AG04449 (cell line): ENCODE data around the gene ZSCAN10.

Source experiments
- CTCF ChIA-PET: fragments of 350-600 bp; formaldehyde crosslinking; extraction: SDS; loops from one replicate; lab custom pipeline; 2021; ENCODE audit warnings: antibody characterized with exemption; lab: Yijun Ruan, JAX
- POLR2A ChIA-PET: fragments of 400-600, 350-600 bp; formaldehyde crosslinking; extraction: SDS; loops from one replicate; lab custom pipeline; 2020; ENCODE audit warnings: antibody characterized with exemption, inconsistent platforms; lab: Yijun Ruan, JAX
- DNase-seq: peaks from one replicate; pipeline ENCODE4 v3.0.0-alpha.2; 2010; ENCODE audit warnings: low read depth, low spot score
- H3K4me3 ChIP-seq: 2 replicates; pipeline ENCODE4 v1.5.1; 2011; ENCODE audit warnings: low read depth, mild to moderate bottlenecking, control low read depth, low read length
- TF ChIP-seq, protein P1 (sequence below): IDR thresholded peaks from one replicate; pipeline ENCODE4 v1.5.1; 2011; ENCODE audit warnings: mild to moderate bottlenecking, moderate library complexity, low read length, control low read depth, inconsistent platforms; ENCODE audit not compliant: insufficient read depth; ENCODE audit errors: missing control alignments

The ZSCAN10 gene

DNA sequence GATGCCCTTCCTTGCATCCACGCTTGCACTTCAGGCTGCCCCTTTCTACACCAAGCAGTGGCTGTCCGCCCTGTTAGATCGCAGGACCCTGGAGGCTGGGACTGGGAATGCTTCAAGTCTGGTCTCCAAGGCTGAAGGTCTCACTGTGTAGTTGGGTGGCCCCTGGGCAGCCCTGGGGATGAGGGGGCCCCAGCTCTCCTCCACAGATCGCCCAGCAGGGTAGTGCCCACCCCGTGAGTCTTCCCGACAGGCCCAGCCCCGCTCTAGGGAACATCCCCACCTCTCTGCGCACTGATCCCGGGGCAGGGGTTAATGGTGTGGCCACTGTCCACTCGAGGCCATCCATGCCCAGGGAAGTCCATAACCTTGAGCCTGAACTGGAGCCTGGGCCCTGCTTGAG is 46.1 kb upstream of the ZSCAN10 start:
- no peak overlapping the region for H3K4me3 ChIP-seq
- no peak for DNase-seq
- POLR2A ChIA-PET, result no interaction called here
- TF ChIP-seq, protein P1, sequence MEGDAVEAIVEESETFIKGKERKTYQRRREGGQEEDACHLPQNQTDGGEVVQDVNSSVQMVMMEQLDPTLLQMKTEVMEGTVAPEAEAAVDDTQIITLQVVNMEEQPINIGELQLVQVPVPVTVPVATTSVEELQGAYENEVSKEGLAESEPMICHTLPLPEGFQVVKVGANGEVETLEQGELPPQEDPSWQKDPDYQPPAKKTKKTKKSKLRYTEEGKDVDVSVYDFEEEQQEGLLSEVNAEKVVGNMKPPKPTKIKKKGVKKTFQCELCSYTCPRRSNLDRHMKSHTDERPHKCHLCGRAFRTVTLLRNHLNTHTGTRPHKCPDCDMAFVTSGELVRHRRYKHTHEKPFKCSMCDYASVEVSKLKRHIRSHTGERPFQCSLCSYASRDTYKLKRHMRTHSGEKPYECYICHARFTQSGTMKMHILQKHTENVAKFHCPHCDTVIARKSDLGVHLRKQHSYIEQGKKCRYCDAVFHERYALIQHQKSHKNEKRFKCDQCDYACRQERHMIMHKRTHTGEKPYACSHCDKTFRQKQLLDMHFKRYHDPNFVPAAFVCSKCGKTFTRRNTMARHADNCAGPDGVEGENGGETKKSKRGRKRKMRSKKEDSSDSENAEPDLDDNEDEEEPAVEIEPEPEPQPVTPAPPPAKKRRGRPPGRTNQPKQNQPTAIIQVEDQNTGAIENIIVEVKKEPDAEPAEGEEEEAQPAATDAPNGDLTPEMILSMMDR, result no peak
- CTCF ChIA-PET, result interaction anchor here (10.3 kb wide), 1 partner anchor 11 kb away, joined by 206 read pairs; the partner anchor contains the start of gene ZNF213

DNA sequence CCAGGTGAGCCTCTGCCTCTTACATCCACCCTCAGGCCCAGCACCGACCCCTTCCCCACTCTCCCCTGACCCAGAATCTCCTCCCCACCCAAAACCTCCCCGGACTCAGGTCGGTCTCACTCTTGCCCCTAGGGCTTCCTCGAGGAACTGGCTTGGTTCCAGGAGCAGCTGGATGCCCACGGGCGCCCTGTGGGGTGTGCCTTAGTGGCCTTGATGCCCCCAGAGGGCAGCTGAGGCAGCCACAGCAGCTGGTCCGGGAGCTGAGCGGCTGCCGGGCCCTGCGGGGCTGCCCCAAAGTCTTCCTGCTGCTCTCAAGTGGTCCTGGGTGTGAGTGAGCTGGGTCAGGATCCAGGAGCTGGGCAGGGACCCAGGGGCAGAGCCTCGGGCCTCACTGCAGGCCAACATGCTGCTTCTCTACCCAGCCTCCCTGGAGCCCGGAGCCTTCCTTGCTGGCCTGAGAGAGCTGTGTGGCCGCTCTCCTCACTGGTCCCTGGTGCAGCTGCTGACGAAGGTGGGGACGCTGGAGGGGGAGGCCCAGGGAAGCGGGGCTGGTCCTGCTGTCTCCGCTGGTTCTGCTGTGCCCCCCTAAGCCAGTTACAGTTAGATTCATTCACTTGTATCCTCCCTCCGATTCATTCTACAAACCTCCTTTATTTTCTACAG is 45.4 kb upstream of the ZSCAN10 start:
- ChIA-PET POLR2A (no interaction called here), CTCF (interaction anchor here (10.3 kb wide), 1 partner anchor 10 kb away, joined by 206 read pairs; the partner anchor contains the start of gene ZNF213)
- TF ChIP-seq, protein P1, result no peak
- DNase-seq, result no peak
- no peak overlapping the region for H3K4me3 ChIP-seq

DNA sequence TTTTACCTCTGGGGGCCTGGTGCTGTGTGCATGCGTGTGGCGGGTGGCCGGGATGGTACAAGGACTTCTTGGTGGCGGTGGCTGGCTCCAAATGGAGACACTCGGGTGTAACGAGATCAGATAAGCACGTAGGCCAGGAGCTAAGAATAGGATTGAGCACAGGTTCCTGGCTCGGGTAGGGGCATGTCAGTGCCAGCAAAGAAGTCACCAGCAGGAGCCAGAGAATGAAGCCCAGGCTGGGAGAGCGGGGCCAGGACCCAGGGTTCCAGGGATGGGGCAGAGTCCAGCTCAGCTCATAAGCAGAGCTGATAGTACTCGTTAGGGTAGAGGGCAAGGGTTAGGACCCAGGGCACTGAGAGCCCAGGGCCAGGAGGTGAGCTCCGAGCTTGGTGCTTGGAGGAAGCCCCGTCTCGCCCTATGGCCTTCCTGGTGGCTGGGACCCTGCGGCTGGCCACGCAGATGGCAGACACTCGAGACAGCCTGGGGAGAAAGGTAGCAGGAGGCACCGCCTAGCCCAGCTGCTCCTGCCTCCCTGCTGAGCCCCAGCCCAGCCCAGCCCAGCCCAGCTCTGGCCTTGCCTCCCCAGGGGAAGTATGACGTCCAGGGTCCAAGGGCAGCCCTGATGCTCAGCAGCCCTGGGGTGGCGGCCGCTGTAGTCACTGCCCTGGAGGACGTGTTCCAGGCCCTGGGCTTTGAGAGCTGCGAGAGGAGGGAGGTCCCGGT is 44.7 kb upstream of the ZSCAN10 start:
- DNase-seq, result no peak
- H3K4me3 ChIP-seq, result no peak overlapping the region
- TF ChIP-seq, protein P1, result no peak
- ChIA-PET POLR2A (interaction anchor here (1.0 kb wide), 1 partner anchor 9 kb away, joined by 3 read pairs; the partner anchor contains the start of gene ZNF213), CTCF (interaction anchor here (10.3 kb wide), 1 partner anchor 9 kb away, joined by 206 read pairs; the partner anchor contains the start of gene ZNF213)

DNA sequence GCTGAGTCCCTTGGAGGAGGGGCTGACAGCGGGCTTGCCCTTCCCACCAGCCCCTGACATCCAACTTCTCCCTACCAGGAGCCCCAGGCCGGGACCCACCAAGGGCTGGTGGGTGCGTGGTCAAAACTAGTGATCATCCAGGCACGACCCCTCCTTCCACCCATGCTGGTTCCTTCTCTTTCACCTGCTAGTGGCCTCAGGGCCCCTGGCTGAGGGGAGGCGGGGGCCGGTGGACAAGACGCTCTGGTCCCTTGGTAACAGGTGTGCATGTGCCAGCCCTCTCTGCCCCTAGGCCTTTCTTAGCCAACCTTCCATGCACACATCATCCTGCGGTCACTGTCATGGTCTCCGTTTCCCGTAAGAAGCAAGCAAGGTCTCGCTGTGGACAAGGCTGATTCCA is 44.1 kb upstream of the ZSCAN10 start:
- H3K4me3 ChIP-seq, result no peak overlapping the region
- TF ChIP-seq, protein P1, result no peak
- DNase-seq, result no peak
- ChIA-PET CTCF (interaction anchor here (10.3 kb wide), 1 partner anchor 9 kb away, joined by 206 read pairs; the partner anchor contains the start of gene ZNF213), POLR2A (interaction anchor here (1.0 kb wide), 1 partner anchor 8 kb away, joined by 3 read pairs; the partner anchor contains the start of gene ZNF213)

DNA sequence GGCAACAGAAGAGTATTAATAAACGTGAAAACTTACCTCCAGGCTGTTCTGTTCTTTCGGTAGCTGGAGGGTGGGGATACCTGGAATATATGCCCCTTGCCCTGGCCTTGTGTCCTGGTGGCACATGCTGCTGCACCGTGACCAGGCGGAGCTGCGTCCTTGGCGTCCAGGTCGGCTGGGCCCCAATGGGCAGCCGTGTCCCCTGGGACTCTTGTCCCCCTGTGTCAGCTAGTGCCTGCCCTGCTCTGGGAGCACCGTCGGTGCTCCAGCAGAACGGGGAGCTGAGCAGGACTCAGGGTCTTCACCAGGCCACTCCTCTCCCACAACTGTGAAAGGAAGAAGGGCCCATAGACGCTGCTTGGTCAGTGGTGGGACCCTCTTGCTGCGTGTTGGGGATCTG is 43.7 kb upstream of the ZSCAN10 start:
- TF ChIP-seq, protein P1, result no peak
- no peak for DNase-seq
- ChIA-PET CTCF (interaction anchor here (10.3 kb wide), 1 partner anchor 8 kb away, joined by 206 read pairs; the partner anchor contains the start of gene ZNF213), POLR2A (no interaction called here)
- H3K4me3 ChIP-seq, result no peak overlapping the region

DNA sequence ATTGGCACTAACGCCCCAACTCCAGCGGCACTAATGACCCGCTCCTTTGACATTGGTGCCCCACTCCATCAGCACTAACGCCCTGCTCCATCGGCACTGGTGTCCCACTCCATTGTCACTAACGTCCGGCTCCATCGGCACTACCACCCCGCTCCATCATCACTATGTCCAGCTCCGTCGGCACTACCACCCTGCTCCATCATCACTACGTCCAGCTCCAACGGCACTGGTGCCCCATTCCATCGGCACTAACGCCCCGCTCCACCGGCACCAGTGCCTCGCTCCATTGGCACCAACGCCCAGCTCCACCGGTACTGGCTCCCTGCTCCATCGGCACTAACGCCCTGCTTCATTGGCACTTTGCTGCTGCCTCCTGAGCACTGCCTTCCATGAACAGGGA is 43.2 kb upstream of the ZSCAN10 start:
- DNase-seq, result no peak
- POLR2A ChIA-PET, result no interaction called here
- TF ChIP-seq, protein P1, result no peak
- CTCF ChIA-PET, result no interaction called here
- H3K4me3 ChIP-seq, result no peak overlapping the region
